CD4-positive, alpha-beta T cell treated with Interferon alpha-2 for 1 hour (primary cell): ENCODE results near the gene TYRO3.
"Not testable (repeated sequence)": the region's sequence is repeated elsewhere in the genome, so short reads cannot be mapped to it uniquely, and the experiment has no call there.

Experiments used
- DNase-seq, 2 donors: peaks; one replicate each; pipeline ENCODE4 v3.0.0-alpha.2; 2020 to 2022

The TYRO3 gene

DNA sequence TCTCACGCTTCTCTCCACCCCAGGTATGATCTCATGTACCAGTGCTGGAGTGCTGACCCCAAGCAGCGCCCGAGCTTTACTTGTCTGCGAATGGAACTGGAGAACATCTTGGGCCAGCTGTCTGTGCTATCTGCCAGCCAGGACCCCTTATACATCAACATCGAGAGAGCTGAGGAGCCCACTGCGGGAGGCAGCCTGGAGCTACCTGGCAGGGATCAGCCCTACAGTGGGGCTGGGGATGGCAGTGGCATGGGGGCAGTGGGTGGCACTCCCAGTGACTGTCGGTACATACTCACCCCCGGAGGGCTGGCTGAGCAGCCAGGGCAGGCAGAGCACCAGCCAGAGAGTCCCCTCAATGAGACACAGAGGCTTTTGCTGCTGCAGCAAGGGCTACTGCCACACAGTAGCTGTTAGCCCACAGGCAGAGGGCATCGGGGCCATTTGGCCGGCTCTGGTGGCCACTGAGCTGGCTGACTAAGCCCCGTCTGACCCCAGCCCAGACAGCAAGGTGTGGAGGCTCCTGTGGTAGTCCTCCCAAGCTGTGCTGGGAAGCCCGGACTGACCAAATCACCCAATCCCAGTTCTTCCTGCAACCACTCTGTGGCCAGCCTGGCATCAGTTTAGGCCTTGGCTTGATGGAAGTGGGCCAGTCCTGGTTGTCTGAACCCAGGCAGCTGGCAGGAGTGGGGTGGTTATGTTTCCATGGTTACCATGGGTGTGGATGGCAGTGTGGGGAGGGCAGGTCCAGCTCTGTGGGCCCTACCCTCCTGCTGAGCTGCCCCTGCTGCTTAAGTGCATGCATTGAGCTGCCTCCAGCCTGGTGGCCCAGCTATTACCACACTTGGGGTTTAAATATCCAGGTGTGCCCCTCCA, 19.1 kb downstream of the TYRO3 start:
- DNase-seq, result no peak

DNA sequence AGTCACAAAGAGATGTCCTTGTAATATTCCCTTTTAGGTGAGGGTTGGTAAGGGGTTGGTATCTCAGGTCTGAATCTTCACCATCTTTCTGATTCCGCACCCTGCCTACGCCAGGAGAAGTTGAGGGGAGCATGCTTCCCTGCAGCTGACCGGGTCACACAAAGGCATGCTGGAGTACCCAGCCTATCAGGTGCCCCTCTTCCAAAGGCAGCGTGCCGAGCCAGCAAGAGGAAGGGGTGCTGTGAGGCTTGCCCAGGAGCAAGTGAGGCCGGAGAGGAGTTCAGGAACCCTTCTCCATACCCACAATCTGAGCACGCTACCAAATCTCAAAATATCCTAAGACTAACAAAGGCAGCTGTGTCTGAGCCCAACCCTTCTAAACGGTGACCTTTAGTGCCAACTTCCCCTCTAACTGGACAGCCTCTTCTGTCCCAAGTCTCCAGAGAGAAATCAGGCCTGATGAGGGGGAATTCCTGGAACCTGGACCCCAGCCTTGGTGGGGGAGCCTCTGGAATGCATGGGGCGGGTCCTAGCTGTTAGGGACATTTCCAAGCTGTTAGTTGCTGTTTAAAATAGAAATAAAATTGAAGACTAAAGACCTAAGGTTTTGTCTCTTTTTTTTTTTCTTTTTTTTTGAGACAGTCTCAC, 19.8 kb downstream of the TYRO3 start:
- no peak for DNase-seq

DNA sequence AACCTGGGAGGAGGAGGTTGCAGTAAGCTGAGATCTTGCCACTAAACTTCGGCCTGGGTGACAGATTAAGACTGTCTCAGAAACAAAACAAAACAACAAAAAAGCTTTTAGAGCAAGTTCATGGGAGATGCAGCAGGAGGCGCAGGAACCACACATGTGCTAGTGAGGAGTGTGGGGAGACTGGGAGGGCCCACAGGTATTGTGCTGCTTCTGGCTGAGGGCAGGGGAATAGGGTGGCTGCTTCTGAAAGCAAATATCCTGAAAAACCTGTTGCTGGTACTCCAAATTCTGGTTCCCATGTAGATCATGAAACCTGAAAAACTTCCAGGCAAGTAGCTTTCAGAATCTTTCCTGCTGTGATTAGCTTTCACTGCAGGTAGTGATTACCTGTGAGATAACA, 22.1 kb downstream of the TYRO3 start:
- no peak for DNase-seq

DNA sequence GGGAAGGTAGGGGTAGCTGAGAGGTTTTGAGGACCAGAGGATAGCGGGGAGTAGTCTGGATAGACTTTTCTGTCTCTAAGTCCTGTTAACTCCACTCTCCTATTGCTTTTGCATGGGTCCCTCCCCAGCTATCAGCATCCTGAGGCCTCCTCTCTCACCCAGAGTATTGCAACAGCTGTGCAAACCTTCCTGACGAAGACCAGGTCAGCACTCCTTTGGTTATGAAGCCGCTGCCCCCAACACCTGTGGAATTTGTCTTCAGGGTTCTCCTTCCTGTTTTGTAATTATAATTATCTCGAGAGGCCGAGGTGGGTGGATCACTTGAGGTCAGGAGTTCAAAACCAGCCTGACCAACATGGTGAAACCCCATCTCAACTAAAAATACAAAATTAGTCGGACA, 24.8 kb downstream of the TYRO3 start:
- DNase-seq, result no peak

DNA sequence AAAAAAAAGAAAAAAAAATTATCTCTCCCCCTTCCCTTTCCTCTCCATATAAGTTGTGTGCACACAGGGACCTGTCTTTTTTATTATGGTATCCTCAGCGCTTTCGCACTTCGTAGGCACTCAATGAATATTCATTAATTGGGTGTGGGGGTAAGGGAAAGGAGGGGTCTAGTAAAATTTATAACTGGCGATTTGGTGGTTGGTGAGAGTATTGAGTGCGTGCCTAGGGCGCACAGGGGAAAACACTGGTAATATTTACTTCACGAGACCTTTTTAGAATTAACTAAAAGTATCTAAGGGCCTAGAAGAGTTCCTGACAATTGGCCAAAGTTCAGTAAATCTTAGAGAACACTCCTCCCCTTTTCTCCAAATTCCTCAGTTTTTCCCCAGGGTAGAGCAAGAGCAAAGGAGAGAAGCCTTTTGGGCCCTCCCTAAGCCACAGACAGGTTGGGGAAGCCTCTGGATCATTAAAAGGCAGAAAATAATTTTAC, 25.7 kb downstream of the TYRO3 start:
- DNase-seq, result no peak

DNA sequence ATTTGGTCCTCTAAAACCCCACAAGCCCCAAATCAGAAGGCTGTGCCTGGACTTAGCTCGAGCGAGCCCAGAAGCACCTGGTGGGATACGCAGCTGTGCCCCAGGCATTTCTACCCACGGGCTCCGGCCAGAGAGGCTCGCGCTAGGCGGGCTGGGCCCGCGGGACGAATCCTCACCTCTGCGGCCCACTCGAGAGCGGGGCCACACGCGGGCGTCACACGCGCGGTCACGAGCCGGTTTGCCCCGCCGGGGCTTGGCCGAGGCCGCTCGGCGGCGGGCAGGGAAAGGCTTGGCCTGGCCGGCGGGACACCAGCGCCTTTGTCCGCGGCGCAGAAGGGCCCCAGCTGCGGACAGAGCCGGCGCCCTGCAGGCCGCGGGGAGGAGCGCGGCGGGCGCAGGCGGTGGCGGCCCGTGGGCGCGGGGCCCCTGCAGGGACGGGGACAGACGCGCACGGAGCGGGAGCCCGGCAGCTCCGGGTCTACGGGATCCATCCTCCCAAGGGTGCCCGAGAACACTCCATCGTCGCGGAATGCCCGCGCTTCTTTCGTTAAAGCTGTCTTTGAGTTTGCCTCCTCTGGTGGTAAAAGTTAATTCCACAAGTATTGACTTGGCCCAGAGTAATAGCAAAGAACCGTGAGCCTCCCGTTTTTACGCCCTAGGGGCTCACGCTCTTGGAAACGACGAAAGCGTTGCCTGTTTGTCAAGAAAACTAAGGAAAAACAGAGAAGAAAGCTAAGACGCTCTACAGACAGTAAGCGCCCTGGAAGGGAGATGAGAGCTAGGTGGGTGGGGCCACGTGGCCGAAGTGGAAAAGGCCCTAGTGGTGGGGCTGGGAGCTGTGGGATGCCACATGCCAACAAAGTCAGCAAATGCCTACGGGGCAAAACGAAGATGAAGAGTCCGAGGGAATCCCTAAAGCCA, 26.4 kb downstream of the TYRO3 start:
- peak; percentile 21 to 26 for DNase-seq

DNA sequence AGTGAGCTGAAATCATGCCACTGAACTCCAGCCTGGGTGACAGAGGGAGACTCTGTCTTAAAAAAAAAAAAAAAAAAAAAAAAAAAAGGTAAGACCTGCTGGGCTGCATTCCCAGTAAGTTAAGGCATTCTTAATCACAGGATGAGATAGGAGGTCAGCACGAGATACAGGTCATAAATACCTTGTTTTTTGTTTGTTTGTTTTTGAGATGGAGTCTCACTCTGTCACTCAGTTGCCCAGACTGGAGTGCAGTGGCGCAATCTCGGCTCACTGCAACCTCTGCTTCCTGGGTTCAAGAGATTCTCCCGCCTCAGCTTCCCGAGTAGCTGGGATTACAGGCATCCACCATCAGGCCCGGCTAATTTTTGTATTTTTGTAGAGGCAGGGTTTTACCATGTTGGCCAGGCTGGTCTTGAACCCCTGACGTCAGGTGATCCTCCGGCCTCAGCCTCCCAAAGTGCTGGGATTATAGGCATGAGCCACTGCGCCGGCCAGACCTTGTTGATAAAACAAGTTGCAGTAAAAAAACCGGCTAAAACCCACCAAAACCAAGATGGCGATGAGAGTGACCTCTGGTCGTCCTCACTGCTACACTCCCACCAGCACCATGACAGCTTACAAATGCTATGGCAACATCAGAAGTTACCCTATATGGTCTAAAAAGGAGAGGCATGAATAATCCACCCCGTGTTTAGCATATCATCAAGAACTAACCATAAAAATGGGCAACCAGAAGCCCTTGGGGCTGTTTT, 27.7 kb downstream of the TYRO3 start:
- not testable (repeated sequence) for DNase-seq

DNA sequence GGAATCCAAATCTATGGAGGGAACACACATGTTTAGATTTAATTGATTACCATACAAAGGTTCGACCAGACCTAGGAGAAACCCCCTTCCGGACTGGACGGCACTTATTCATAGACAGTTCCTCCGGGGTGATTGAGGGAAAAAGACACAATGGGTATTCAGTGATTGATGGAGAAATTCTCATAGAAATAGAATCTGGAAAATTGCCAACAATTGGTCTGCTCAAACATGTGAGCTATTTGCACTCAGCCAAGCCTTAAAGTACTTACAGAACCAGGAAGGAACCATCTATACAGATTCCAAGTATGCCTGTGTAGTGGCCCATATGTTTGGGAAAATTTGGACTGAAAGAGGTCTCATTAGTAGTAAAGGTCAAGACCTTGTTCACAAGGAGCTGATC, 30.0 kb downstream of the TYRO3 start:
- not testable (repeated sequence) for DNase-seq

DNA sequence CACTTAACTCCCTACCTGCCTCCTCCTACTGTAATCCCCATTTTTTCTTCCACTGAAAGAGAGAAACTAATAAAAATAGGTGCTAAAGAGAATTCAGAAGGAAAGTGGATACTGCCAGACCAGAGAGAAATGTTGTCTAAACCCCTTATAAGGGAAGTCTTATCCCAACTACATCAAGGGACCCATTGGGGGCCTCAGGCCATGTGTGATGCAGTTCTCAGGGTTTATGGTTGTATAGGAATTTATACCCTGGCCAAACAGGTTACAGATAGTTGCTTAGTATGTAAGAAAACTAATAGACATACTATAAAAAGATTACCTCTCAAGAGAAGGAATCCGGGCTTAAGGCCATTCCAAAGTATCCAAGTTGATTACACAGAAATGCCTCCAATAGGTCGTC, 30.6 kb downstream of the TYRO3 start:
- DNase-seq, result not testable (repeated sequence)

DNA sequence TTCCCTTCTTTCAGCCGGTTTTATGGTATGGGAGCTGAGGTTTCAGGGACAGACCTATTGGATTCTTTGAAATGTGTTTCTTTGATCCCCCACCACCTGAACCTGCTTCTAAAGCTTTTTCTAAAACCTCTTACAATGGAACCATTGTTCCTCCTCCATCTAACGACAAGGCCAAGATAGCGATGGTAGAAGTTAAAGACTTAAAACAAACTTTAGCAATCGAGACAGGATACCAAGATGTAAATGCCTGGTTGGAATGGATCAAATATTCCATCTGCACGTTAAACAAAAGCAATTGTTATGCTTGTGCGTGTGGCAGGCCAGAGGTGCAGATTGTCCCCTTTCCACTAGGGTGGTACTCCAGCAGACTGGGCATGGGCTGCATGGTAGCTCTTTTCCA, 32.2 kb downstream of the TYRO3 start:
- DNase-seq, result not testable (repeated sequence)

DNA sequence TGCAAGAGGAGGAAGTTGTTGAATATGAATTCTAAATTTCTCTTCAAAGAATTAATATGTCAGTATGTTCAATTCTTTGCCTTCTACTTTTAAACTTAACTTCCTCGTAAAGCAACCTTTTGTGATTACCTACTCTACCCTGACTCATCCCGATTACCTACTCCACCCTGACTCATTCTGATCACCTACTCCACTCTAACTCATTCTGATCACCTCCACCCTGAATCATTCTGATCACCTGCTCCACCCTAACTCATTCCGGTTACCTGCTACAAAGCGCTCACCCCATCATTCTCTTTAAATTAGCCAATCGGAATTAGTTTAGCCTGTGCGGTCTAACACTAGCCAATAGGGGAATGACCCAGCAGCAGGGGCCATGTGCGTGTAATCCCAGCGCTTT, 33.7 kb downstream of the TYRO3 start:
- DNase-seq, result not testable (repeated sequence)

DNA sequence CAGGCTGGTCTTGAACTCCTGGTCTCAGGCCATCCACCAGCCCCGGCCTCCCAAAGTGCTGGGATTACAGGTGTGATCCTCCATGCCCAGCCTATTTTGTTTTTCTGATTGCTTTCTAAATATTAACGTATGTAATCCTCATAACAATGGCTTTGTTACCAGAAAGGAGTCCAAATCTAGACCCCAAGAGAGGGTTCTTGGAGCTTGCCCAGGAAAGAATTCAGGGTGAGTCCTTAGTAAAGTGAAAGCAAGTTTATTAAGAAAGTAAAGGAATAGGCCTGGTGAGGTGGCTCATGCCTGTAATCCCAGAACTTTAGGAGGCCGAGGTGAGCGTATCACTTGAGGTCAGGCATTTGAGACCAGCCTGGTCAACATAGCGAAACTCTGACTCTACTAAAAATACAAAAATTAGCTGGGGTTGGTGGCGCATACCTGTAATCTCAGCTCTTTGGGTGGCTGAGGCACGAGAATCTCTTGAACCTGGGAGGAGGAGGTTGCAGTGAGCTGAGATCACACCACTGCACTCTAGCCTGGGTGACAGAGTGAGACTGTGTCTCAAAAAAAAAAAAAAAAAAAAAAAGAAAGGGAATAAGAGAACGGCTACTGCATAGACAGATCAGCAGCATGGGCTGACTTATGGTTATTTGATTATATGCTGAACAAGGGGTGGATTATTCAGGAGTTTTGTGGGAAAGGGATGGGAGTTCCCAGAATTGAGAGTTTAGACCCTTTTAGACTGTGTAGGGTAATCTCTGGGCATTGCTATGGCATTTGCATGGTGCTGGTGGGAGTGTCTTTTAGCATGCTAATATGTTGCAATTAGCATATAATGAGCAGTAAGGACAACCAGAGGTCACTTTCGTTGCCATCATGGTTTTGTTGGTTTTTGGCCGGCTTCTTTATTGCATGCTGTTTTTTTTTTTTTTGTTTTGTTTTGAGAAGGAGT, 36.1 kb downstream of the TYRO3 start:
- no peak for DNase-seq

DNA sequence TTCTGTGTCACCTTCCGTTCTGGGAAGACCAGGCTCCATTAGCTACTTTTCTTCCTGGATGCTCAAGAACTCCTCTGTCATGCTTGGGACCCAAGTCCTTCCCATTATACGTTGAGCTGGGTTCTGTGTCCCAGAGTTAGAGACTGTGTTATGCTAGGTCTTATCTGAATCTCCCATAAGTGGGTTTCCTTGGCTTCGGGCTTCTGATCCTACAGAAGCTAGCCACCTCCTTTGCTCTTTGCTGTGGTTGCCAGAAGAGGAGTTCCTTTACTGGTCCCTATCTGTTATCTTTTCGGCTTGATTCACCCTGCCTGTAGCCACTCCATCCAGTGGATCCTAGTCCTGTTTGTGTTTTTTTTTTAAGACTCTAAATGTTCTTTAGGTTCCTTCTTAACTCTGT, 38.0 kb downstream of the TYRO3 start:
- DNase-seq, result no peak

DNA sequence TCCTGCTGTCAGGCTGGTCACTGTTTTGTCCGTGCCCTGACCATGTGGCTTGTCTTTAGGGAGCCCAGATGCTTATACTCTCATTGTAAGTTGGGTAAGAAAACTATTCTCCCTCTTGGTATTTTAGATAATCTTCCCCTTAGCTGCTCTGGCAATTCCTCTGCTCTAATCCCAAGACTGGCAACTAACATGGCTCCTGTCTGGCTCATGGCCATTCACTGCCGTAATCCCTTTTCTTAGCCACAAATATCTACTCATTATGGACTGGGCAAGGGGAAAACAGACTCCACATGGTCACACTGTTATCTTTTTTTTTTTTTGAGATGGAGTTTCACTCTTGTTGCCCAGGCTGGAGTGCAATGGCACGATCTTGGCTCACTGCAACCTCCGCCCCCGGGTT, 38.8 kb downstream of the TYRO3 start:
- DNase-seq, result no peak

DNA sequence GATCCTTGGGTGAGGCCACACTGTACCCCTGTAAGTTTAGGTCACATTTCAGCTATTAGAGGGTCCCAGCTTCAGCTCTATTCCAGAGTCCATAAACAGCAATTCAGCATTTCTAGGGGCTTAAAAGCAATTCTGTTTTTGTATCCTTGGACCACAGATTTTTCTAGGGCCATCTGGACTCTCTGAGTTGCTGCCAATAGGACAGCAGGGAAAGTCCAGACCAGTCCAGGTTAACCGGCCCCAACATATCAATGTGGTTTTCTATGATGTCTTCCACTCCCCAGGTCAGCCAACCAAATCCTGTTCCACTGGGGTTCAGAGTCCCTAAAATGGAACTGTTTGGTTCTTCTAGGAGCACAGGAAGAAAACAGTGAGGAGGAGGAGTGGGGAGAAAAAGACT, 40.0 kb downstream of the TYRO3 start:
- DNase-seq, result no peak

DNA sequence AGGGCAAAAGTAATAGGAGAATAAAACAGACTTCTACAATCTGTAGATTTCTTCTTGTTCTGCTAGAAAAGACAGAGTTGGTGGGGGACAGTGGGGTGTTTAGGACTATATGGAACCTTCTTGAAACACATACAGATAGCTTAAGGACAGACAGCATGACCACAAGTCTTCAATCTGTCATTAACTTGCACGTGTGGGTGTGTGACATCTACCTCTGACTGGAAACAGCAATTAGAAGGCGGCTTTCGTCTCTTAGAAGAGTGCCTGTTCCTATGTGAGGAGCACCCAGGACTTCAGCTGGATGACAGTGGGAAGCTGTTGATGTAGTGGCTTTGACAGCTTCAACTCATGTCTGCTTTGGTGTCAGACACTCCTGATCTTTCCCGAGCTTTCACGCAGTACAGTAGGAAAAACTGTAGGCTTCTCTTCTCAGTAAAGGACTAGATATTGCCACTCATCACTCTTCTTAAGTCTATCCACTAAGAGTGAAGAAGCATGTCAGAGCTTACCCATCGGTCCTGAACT, 44.5 kb downstream of the TYRO3 start:
- no peak for DNase-seq

DNA sequence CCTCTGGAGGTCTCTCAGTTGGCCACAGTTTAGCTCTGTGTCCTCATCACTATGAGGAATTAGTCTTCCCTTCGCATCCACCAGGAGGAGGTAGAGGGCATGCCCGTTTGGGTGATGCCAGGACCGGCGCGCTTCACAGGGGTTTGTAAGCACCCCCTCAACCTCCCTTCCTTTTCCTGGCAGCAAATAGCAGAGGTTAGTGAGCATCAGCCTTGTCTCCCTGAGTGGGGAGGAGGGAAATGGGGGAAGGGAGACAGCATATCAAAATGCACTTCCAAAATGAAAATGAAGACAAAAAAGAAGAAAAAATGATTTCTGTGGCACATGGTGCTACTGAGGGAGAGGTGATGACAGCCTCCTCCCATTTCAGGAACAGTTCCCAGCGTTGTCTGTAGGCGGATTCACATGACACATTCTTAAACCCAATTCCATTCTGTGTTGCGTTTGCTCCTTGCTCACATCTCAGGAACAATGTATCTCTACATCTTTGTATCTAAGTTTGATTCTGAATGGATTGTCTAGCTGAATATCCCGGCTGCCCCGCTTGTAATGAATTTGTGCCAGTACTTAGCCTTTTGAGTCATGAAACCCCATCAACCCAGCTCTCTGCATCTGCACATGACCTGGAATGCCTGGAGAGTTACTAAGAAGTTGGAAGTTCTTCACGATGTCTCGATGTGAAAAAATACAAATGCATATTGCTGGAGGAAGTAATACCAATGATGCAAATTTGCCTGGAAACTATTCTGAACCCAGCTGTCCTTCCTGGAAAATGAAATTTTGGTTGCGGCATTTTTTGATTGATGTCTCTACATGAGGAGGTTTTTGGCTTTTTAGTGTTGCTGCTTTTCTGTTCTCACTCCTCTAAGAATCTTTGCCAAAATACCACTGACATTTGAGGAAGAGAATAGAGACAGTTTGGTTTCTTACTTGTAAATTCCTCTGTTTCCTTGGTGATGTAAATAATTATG, 45.2 kb downstream of the TYRO3 start:
- peak; percentile 54 to 65 for DNase-seq

DNA sequence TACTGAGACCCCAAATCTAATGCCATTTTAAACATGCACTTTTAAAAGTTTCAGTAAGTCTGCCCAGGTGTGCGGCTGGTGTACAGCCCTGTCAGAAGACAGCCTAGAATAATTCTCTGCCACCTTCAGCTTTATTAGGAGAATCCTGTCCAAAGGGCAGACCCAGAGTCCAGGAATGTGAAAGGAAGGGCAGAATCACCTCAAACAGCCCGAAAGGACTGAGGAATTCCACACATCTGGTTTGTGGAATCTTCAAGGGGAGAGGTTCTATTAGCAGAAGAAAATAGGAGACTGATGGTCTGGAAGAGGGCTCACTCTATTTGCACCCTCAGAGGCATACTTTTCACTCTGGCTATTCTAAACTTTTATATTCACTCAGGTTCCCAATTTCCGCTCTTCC, 46.6 kb downstream of the TYRO3 start:
- no peak for DNase-seq

DNA sequence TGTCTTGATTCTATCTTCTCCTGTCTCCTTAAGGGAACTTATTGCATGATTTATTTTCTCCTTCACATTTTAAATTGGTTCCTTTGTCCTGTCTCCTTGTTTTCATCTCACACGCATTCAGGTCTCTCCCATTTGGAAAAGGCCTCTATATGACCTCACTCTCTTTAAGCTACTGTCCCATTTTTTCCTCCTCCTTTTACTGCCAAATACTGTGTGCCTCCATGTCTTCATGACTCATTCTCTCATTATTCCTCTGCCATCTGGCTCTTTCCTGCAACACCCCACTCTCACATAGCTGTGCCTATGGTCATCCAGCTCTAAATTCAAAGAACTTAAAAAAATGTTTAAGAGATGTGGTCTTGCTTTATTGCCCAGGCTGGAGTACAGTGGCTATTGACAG, 48.0 kb downstream of the TYRO3 start:
- no peak for DNase-seq

DNA sequence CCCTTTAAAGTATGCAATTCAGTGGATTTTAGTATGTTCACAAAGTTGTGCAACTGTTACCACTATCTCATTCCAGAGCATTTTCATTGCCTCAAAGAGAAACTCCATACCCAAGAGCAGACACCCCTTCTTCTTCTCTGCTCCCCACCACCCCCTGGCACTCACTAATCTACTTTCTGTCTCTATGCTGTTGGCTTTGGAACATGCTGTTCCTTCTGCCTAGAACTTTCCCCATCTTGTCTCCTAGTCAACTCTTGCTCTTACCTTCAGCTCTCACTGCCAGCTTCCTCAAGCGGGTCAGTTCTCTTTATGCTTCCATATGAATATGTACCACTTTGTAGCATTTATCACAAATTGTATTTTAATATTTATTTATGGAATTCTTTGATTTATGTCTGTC, 50.1 kb downstream of the TYRO3 start:
- no peak for DNase-seq
